K562 (cell line): ENCODE measurements around the gene FCHSD1. TPM values are rescaled to one million over a fixed set of nuclear protein-coding genes. Genes with fewer than 3 reads are reported as not detected.

Experiments
- ATF3 ChIP-seq, 2 experiments: fragments of 450-650 bp in 1 of 2; sonication (generic) in 1 of 2; formaldehyde crosslinking in 1 of 2; IDR thresholded peaks in 1 of 2; conservative IDR thresholded peaks in 1 of 2; 2 replicates each; pipeline versions ENCODE4 v1.6.1 to v1.8.1; 2016 to 2023; ENCODE audit warnings: mild to moderate bottlenecking in 2 of 2, moderate library complexity in 2 of 2, inconsistent platforms in 1 of 2, missing genetic modification reagents in 1 of 2
- E2F8 ChIP-seq: fragments of 450-650 bp; IDR thresholded peaks from 2 replicates; pipeline ENCODE4 v1.7.1; 2018; ENCODE audit warnings: mild to moderate bottlenecking, low read depth; ENCODE audit not compliant: partially characterized antibody
- FOXK1 ChIP-seq: sonication (generic); formaldehyde crosslinking; IDR thresholded peaks from 2 replicates; pipeline ENCODE4 v1.8.0; 2022; ENCODE audit warnings: missing genetic modification reagents, mild to moderate bottlenecking, borderline replicate concordance
- ILF3 ChIP-seq: fragments of 450-650 bp; IDR thresholded peaks from 2 replicates; pipeline ENCODE4 v1.6.1; 2018; ENCODE audit warnings: antibody characterized with exemption, mild to moderate bottlenecking, moderate library complexity, borderline replicate concordance
- MTA3 ChIP-seq: fragments of 450-650 bp; formaldehyde crosslinking; IDR thresholded peaks from 2 replicates; pipeline ENCODE4 v1.6.1; 2017; ENCODE audit warnings: mild to moderate bottlenecking, borderline replicate concordance
- RCOR1 ChIP-seq, 2 experiments: IDR thresholded peaks; 2 replicates each; pipeline ENCODE4 v1.6.1; 2012; ENCODE audit warnings: low read depth in 2 of 2, low read length in 2 of 2, borderline replicate concordance in 1 of 2, improper control_type of control experiment in 1 of 2
- SIN3A ChIP-seq, 2 experiments: fragments of 150-350 bp in 1 of 2; IDR thresholded peaks; 2 replicates each; pipeline ENCODE4 v1.6.1; 2011 to 2016; ENCODE audit warnings: borderline replicate concordance in 2 of 2, low read depth in 2 of 2, low read length in 2 of 2, mild to moderate bottlenecking in 2 of 2, moderate library complexity in 2 of 2; ENCODE audit not compliant: control insufficient read depth in 1 of 2
- SMARCE1 ChIP-seq: fragments of 450-650 bp; IDR thresholded peaks from 2 replicates; pipeline ENCODE4 v1.7.1; 2016; ENCODE audit warnings: mild to moderate bottlenecking
- THRB ChIP-seq: fragments of 450-650 bp; formaldehyde crosslinking; conservative IDR thresholded peaks from 2 replicates; pipeline ENCODE4 v1.4.0; 2022; ENCODE audit warnings: mild to moderate bottlenecking, missing genetic modification characterization
- ZBTB26 ChIP-seq: fragments of 450-650 bp; formaldehyde crosslinking; IDR thresholded peaks from 2 replicates; pipeline ENCODE4 v1.4.0; 2022; ENCODE audit warnings: missing genetic modification characterization
- ZBTB49 ChIP-seq: sonication (generic); formaldehyde crosslinking; IDR thresholded peaks from 2 replicates; pipeline ENCODE4 v1.8.0; 2022; ENCODE audit warnings: missing genetic modification reagents, mild to moderate bottlenecking, borderline replicate concordance
- ZBTB7A ChIP-seq: IDR thresholded peaks from 2 replicates; pipeline ENCODE4 v1.6.1; 2011; ENCODE audit warnings: low read depth, mild to moderate bottlenecking, low read length, moderate library complexity, borderline replicate concordance; ENCODE audit not compliant: control insufficient read depth
- ZFP36 ChIP-seq: fragments of 150-350 bp; IDR thresholded peaks from 2 replicates; pipeline ENCODE4 v1.6.1; 2018; ENCODE audit warnings: low read length, low read depth; ENCODE audit not compliant: partially characterized antibody
- ZFX ChIP-seq: sonication (generic); formaldehyde crosslinking; IDR thresholded peaks from 2 replicates; pipeline ENCODE4 v1.8.0; 2022; ENCODE audit warnings: mild to moderate bottlenecking, missing genetic modification reagents, moderate library complexity
- polyA plus RNA-seq, 8 experiments: library from polyadenylated mRNA; depleted of rRNA in 4 of 8; stranded (reverse) in 5 of 8; unstranded in 3 of 8; fragments of >200 nt; fragmentation: Nextera tagmentation in 2 of 8; fragmentation: Illumina TruSeq in 1 of 8; extraction: Ambion mirVana in 2 of 8; extraction: Trizol in 1 of 8; gene quantifications; 2 replicates each; pipeline versions ENCODE4 v1.2.1 to v1.2.3, GENCODE V29; 2011 to 2014; ENCODE audit warnings: inconsistent platforms in 1 of 8, missing spikeins in 1 of 8
- total RNA-seq, 7 experiments: library from RNA; depleted of rRNA in 6 of 7; stranded (reverse); fragments of >200 nt in 6 of 7; fragmentation: Illumina TruSeq in 2 of 7; extraction: Trizol in 2 of 7; gene quantifications; 2 replicates each; pipeline versions ENCODE4 v1.2.1 to v1.2.3, GENCODE V29; 2011 to 2021; ENCODE audit warnings: low replicate concordance in 1 of 7

The FCHSD1 gene
- total and polyA plus RNA-seq, 9 of the 15 experiments (the other 6 are each of a cell fraction or from before 2014, with no cell fraction given) = 0.35 to 37.5 (median 13.6) TPM

- TF ChIP-seq ZFX (CRISPR knock-in tag) (no peak), ZFP36 (no peak), FOXK1 (CRISPR knock-in tag) (no peak), E2F8 (no peak), MTA3 (no peak), ZBTB49 (CRISPR knock-in tag) (no peak), RCOR1 (IDR thresholded peaks at IDR 0.05; ENCODE audit: borderline replicate concordance in 1 of 2, low read depth in 2 of 2, low read length in 2 of 2) (peak in 1 of 2 experiments; percentile 27; a peak in 1 of 4 replicates), ZBTB7A (no peak), ZBTB26 (CRISPR knock-in tag) (no peak), SIN3A (IDR thresholded peaks at IDR 0.05; ENCODE audit: borderline replicate concordance in 2 of 2, control insufficient read depth in 1 of 2, low read depth in 2 of 2, low read length in 2 of 2) (no peak), ATF3 (IDR thresholded peaks at IDR 0.05) (peak; percentile 80), ATF3 (CRISPR knock-in tag; conservative IDR thresholded peaks at IDR 0.05) (no peak), ILF3 (no peak), SMARCE1 (peak; percentile 48; the same call in 1 of the 2 replicates), THRB (CRISPR knock-in tag) (no peak)
Observed at GRCh38 chr5:141633871-141634561, 17.2 kb downstream of the FCHSD1 start (continued).
